Esophagus (tissue), 2 donors: Measurements from ENCODE around the gene MSI2. TPM values are rescaled to one million over a fixed set of nuclear protein-coding genes. Genes with fewer than 3 reads are reported as not detected.
A peak's percentile ranks its signal among the peaks of the same experiment; 100 is the strongest.

ENCODE experiments used
- H3K27ac ChIP-seq, 2 donors: one replicate each; pipeline ENCODE4 v1.5.1; 2013; ENCODE audit warnings: low read depth in 2 of 2, mild to moderate bottlenecking in 2 of 2, inconsistent platforms in 1 of 2, low read length in 1 of 2, moderate library complexity in 1 of 2
- H3K27me3 ChIP-seq, 2 donors: one replicate each; pipeline ENCODE4 v1.6.1; 2013; ENCODE audit warnings: low read length in 2 of 2, control low read depth in 1 of 2, mild to moderate bottlenecking in 1 of 2; ENCODE audit not compliant: insufficient read depth in 2 of 2, control insufficient read depth in 1 of 2
- H3K36me3 ChIP-seq, 2 donors: one replicate each; pipeline ENCODE4 v1.6.1; 2013; ENCODE audit warnings: low read length in 1 of 2; ENCODE audit not compliant: control insufficient read depth in 2 of 2, insufficient read depth in 2 of 2
- H3K4me1 ChIP-seq, 2 donors: one replicate each; pipeline ENCODE4 v1.6.1; 2013; ENCODE audit warnings: low read length in 1 of 2; ENCODE audit not compliant: control insufficient read depth in 2 of 2, insufficient read depth in 2 of 2
- H3K4me3 ChIP-seq, 2 donors: one replicate each; pipeline ENCODE4 v1.5.1; 2013; ENCODE audit warnings: low read length in 2 of 2, mild to moderate bottlenecking in 2 of 2, low read depth in 1 of 2, moderate library complexity in 1 of 2
- H3K9me3 ChIP-seq, 2 donors: one replicate each; pipeline ENCODE4 v1.6.1; 2013; ENCODE audit warnings: mild to moderate bottlenecking in 2 of 2, low read depth in 1 of 2, low read length in 1 of 2, moderate library complexity in 1 of 2; ENCODE audit not compliant: control insufficient read depth in 2 of 2, insufficient read depth in 1 of 2
- WGBS, 2 donors: extraction: QIAGEN DNeasy Blood & Tissue Kit; methylation state at CpG; one replicate each; pipeline ENCODE4 v1.1.7; 2013; 5-methylcytosine and 5-hydroxymethylcytosine counted together
- polyA plus RNA-seq, 2 donors: library from polyadenylated mRNA; stranded (reverse); fragments of 200-250 nt; gene quantifications; one replicate each; pipeline ENCODE4 v1.2.3, GENCODE V29; 2013
- donor health status: healthy with polysubstance abuse.
- donor health status: Bipolar disorder and iron deficiency.

MSI2 gene
- polyA plus RNA-seq, 2 donors, result 7.8 to 8.2 TPM

DNA sequence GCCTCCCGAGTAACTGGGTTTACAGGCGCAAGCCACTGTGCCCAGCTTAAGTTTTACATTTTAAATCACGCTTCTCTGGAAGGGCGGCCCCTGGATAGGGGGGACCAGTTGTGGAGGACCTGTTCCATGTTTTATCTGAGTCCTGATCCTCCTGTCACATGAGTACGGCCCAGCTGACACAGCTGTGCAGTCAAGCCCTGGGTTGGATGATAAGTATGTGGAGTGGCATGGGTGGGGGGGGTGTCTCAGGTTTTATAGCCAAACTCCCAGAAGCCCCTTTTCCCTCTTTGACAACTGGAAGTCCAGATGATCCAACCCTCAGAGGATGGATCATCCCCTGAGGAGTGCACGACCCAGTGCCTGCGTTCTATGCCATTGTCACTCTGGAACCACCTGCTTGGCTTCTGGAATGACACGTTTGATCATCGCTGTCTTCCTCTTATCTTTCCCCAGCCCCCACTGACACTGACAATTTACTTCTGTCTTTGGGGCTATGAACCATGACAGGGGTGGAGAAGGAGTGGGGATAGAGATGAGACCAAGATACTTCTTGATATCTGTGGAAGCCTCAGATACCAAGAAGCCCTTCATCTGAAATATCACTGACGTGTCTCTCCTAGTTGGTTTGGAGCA lies 191.2 kb downstream of the MSI2 start:
- WGBS, 2 donors, result 92 to 93% methylated on average over 10 of the region's 10 CpGs
- Histone ChIP-seq H3K27me3 (no peaks in the 10 kb centered on the region), H3K36me3 (no peaks in the 10 kb centered on the region), H3K27ac (no peak overlapping the region), H3K4me1 (peaks cover 7 to 11% of the 10 kb centered on the region in 2 donors), H3K4me3 (no peak overlapping the region), H3K9me3 (no peaks in the 10 kb centered on the region)

DNA sequence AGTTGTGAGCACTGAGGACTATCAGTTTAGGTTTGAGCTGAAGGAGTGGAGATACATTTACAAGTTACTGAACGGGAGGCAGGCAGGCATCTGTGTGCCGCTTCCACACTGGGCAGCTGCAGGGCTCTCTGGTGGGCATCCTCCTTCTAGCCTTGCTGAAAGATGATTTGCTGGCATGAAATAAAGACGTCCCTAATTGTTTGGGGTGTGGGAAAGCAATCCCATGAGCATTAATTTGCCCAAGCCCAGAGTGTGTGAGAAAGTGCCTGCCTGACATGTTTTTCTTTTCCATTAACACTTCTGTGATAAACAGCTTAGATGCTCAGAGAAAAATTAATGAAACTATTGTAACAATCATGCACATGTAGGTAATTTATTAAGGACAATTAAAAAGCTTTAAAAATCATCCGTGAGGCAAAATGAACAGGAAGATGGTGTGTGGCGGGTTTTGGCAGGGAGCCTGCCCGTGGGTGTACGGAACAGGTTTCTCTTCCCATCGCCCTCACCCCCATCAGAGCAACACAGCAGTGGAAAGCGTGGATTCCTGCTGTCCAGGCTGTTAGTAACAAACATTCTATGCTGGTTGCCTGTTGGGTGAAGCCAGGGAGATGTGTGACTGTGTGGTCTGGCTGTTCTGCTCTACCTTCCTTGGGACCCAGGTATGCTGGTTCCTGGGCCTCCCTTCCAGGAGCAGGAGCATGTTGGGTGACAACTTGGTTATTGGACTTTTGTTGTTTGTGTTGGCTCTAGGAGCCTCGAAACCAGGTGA lies 191.9 kb downstream of the MSI2 start:
- Histone ChIP-seq H3K9me3 (no peaks in the 10 kb centered on the region), H3K27me3 (no peaks in the 10 kb centered on the region), H3K4me3 (no peak overlapping the region), H3K27ac (no peak overlapping the region), H3K36me3 (no peaks in the 10 kb centered on the region), H3K4me1 (peaks cover 7% of the 10 kb centered on the region in 2 donors)
- WGBS, 2 donors, result 62 to 70% methylated on average over 10 of the region's 10 CpGs

DNA sequence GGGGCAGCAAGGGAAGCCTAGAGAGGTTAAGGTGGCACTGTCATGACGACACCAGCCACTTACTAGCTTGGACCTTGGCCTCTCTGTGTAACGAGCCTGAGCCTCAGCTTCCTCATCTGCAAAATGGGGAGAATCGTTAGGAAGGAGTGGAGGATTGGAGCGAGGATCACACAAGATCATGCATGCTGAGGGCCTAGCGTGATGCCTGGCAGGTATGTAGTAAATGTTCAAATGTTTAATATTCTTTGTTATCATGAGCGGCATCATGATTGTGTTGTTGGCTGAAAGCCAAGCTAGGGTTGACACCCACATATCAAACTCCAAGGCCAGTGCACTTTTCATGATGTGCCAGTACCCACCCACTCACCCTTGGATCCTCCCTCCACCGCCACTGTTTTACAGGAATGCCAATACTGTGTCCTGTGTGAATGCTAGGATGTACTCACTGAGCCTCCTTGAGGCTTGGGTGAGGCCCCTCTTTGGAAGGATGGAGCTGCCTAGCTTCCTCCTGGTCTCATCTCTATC lies 192.5 kb downstream of the MSI2 start:
- WGBS, 2 donors, result 86 to 92% methylated on average over 7 of the region's 7 CpGs
- peaks cover 2% of the 10 kb centered on the region in 2 donors for H3K4me1 ChIP-seq
- no peak overlapping the region for H3K27ac ChIP-seq
- no peak overlapping the region for H3K4me3 ChIP-seq
- H3K36me3 ChIP-seq, result no peaks in the 10 kb centered on the region
- no peaks in the 10 kb centered on the region for H3K27me3 ChIP-seq
- no peaks in the 10 kb centered on the region for H3K9me3 ChIP-seq

DNA sequence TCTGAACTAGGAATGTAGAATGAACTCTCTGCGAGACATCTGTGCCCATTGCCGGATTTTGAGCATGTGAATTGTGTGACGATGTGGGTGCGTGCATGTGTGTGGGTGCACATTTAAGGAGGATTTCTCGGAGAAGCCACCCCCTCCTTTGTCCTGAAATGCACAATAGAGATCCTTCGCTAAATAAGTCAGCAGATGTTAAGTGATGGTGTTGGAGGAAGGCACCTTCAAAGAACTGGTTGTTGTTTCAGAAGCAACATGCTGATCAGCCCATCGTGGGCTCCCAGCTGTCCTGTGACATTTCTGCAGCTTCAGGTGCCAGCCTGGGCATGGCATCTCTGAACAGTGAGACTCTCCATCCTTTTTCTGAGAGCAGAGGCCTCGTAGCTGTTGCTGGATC lies 194.9 kb downstream of the MSI2 start:
- Histone ChIP-seq H3K36me3 (no peaks in the 10 kb centered on the region), H3K27me3 (no peaks in the 10 kb centered on the region), H3K9me3 (no peaks in the 10 kb centered on the region), H3K4me3 (no peak overlapping the region), H3K27ac (no peak overlapping the region), H3K4me1 (peaks cover 2% of the 10 kb centered on the region in 2 donors)
- WGBS, 2 donors, result 89 to 92% methylated on average over 8 of the region's 8 CpGs

DNA sequence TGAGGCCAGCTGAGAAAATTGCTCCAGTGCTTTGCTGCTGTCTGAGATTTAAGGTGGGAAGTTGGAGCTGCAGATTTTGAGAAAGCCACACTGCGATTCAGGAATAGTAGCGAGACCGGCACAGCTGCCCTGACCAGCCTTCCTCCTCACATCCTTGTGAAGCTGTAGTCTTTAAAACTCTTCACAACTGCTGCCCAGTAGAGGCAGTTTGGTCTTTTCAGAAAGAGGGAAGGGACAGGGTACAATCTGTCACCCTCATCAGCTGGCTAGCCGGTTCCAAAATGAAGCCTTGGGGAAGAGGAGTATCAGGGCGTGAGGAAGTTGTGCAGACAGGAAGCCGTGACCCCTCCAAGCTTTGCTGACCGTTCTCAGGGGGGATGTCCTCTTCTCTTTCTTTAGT lies 195.3 kb downstream of the MSI2 start:
- Histone ChIP-seq H3K36me3 (no peaks in the 10 kb centered on the region), H3K4me3 (no peak overlapping the region), H3K27ac (no peak overlapping the region), H3K9me3 (no peaks in the 10 kb centered on the region), H3K4me1 (peaks cover 2% of the 10 kb centered on the region in 2 donors), H3K27me3 (no peaks in the 10 kb centered on the region)
- 81 to 92% methylated on average over 7 of the region's 7 CpGs for WGBS, 2 donors

DNA sequence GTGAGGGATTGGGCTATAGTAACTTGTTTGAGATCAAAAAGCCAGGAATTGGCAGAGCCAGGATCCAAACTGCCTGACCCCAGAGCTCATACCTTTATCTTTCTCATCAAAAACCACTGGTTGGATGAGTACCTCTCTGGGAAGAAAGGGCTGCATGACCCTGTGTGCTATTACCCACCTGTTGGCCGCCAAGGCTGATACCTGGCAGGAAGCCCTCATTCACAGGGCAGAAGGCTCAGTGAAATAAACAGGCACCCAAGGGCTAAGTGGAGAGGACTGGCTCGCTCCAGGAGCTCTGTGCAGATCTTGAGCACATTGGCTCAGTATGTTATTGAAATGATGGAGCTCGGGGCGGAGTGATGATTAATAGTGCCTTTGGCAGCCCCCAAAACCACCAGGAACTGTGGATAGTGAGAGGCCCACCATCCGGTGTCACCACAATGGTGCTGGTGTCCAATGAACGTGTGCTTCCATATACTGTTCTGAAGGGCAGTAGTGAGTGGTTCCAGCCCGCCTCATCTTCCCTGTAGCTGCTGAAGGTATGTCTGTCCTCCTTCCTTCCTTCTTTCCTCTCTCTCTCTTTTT lies 197.6 kb downstream of the MSI2 start:
- no peaks in the 10 kb centered on the region for H3K27me3 ChIP-seq
- 85 to 92% methylated on average over 7 of the region's 7 CpGs for WGBS, 2 donors
- peaks cover 0 to 2% of the 10 kb centered on the region in 2 donors for H3K4me1 ChIP-seq
- no peak overlapping the region for H3K27ac ChIP-seq
- H3K9me3 ChIP-seq, result no peaks in the 10 kb centered on the region
- H3K4me3 ChIP-seq, result no peak overlapping the region
- H3K36me3 ChIP-seq, result no peaks in the 10 kb centered on the region

DNA sequence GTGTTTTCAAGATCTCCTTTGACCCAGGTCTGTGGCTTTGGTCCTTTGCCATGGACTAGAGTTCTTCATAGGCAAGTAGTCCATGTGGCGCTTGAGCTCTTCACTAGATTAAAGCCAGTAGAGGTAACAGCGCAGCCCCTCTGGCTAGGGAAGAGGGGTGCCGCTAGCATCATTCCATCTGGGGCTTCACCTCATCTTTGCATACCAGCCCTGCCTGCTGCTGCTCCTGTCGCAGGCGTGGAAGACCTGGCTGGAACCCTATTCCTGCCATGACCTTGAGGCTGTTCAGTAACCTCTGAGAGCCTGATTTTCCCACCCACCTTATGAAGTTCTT lies 198.4 kb downstream of the MSI2 start:
- Histone ChIP-seq H3K4me1 (peaks cover 0 to 2% of the 10 kb centered on the region in 2 donors), H3K4me3 (no peak overlapping the region), H3K36me3 (no peaks in the 10 kb centered on the region), H3K27ac (no peak overlapping the region), H3K9me3 (no peaks in the 10 kb centered on the region), H3K27me3 (no peaks in the 10 kb centered on the region)
- WGBS, 2 donors, result 92 to 96% methylated on average over 5 of the region's 5 CpGs

DNA sequence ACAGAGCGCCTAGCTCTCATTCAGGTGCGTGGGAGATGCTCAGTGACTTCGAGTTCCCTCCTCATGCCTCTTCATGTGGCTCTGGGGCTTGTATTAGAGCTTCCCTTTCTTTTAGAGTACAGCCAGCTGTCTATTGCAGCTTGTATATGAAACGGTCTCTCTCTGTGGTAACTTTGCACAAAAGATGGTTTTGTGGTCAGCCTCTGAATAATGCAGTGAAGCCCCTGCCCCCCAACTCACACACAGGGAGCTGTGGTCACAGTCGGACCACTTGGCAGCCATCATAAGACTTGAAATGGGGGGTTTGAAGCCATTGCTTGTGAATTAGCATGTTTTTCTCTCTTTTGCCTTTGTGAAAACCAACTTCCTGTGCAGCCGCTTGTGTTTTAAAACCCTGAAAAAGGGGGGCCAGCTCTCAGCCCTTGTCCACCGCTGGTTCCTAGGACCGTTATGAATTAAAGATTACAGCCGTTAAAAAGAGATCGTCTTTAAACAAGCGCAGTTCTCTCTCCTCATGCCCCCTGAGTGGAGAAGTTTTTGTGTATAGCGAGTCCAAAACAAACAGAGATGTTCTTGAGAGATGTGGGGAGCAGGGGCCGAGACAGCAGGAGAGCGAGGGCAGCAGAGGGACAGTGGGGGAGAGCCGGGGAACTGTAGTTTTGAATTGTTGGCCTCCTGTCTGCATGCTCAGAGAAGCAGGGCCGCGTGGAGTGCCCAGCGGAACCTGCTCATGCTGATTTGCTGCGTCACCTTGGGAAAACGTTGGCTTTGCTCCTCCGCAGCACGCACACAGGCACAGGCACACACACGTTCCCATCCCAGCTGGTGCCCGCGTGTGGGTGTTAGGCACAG lies 199.0 kb downstream of the MSI2 start:
- 68 to 70% methylated on average over 25 of the region's 25 CpGs for WGBS, 2 donors
- peak overlapping the region in 1 of 2 donors; percentile 8 for H3K27ac ChIP-seq
- no peaks in the 10 kb centered on the region for H3K9me3 ChIP-seq
- H3K4me1 ChIP-seq, result peaks cover 0 to 2% of the 10 kb centered on the region in 2 donors
- H3K36me3 ChIP-seq, result no peaks in the 10 kb centered on the region
- no peak overlapping the region for H3K4me3 ChIP-seq
- no peaks in the 10 kb centered on the region for H3K27me3 ChIP-seq

DNA sequence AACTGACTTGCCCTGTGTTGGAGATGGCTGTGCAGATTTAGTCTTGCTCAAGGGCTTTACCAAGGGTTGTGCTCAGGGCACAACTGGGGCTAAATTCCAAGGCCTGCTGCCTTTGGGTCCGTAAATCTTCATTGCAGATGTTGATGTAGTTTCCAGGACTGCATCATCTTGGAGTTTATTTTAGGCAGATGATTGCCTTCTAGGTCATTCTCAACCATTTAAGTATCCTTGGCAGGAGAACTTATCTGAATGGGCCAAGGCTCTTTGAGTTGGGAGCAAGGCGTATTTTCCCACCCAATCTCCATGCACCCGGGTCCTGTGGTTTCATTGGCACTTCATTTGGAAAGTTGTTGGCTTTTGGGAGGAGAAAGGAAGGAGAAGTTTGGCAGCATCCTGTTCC lies 200.3 kb downstream of the MSI2 start:
- 73 to 80% methylated on average over 3 of the region's 3 CpGs for WGBS, 2 donors
- peaks cover 0 to 2% of the 10 kb centered on the region in 2 donors for H3K4me1 ChIP-seq

More for the DNA sequence above, 200.3 kb downstream of the MSI2 start:
- Histone ChIP-seq H3K4me3 (no peak overlapping the region), H3K27me3 (no peaks in the 10 kb centered on the region), H3K27ac (no peak overlapping the region), H3K9me3 (no peaks in the 10 kb centered on the region), H3K36me3 (no peaks in the 10 kb centered on the region)
